Upper lobe of left lung (tissue), 6 donors: Measurements from ENCODE around the gene KRT3. TPM values are rescaled to one million over a fixed set of nuclear protein-coding genes. Genes with fewer than 3 reads are reported as not detected.
"Not testable (repeated sequence)": the region's sequence is repeated elsewhere in the genome, so short reads cannot be mapped to it uniquely, and the experiment has no call there.

ENCODE experiments used
- ATAC-seq, 2 donors: fragments of 200-7000 bp; cut with Tn5 transposase; one replicate each; pipeline ENCODE4 v1.9.1; 2022; ENCODE audit warnings: mild to moderate bottlenecking in 2 of 2, moderate library complexity in 2 of 2; ENCODE audit not compliant: low FRiP score in 2 of 2
- DNase-seq, 2 donors: peaks; one replicate each; pipeline ENCODE4 v3.0.0-alpha.2; 2019 to 2020
- H3K27ac ChIP-seq, 4 donors: fragments of 200-600 bp; sonication (generic); one replicate each; pipeline ENCODE4 v1.5.1; 2016 to 2019
- H3K27me3 ChIP-seq, 4 donors: fragments of 200-600 bp; sonication (generic); one replicate each; pipeline ENCODE4 v1.5.1; 2017 to 2019
- H3K36me3 ChIP-seq, 4 donors: fragments of 200-600 bp; sonication (generic); one replicate each; pipeline ENCODE4 v1.5.1; 2016 to 2019
- H3K4me1 ChIP-seq, 4 donors: fragments of 200-600 bp; sonication (generic); one replicate each; pipeline ENCODE4 v1.5.1; 2018 to 2019
- H3K4me3 ChIP-seq, 4 donors: fragments of 200-600 bp; sonication (generic); one replicate each; pipeline ENCODE4 v1.5.1; 2017 to 2019; ENCODE audit warnings: mild to moderate bottlenecking in 2 of 4, moderate library complexity in 1 of 4
- H3K9me3 ChIP-seq, 4 donors: fragments of 200-600 bp; sonication (generic); one replicate each; pipeline ENCODE4 v1.5.1; 2018 to 2019
- CTCF ChIP-seq, 6 experiments: fragments of 450-650 bp in 4 of 6; fragments of 200-600 bp in 2 of 6; sonication (generic) in 2 of 6; IDR thresholded peaks; one replicate each; pipeline ENCODE4 v1.5.1; 2016 to 2019; ENCODE audit warnings: antibody characterized with exemption in 6 of 6
- EP300 ChIP-seq, 4 donors: sonication (generic); formaldehyde crosslinking; IDR thresholded peaks; one replicate each; pipeline ENCODE4 v1.5.1; 2017; ENCODE audit warnings: antibody characterized with exemption in 4 of 4, control low read depth in 2 of 4
- POLR2A ChIP-seq, 4 donors: fragments of 450-650 bp; IDR thresholded peaks; one replicate each; pipeline ENCODE4 v1.5.1; 2016 to 2017; ENCODE audit warnings: antibody characterized with exemption in 4 of 4, mild to moderate bottlenecking in 2 of 4
- POLR2AphosphoS5 ChIP-seq, 2 donors: sonication (generic); formaldehyde crosslinking; IDR thresholded peaks; one replicate each; pipeline ENCODE4 v1.5.1; 2017; ENCODE audit warnings: antibody characterized with exemption in 2 of 2
- WGBS, 2 donors: methylation state at CpG; one replicate each; pipeline ENCODE4 v1.1.5; 2017 to 2018; 5-methylcytosine and 5-hydroxymethylcytosine counted together
- total RNA-seq, 6 donors: library from RNA; depleted of rRNA in 4 of 6; stranded (reverse); fragments of >200 nt in 4 of 6; gene quantifications; one replicate each; pipeline versions ENCODE4 v1.1.0 to v1.2.1, GENCODE V29; 2016 to 2021
- donor health status: DM: no; HTN: no; CAD: no; lungs with moderate emphysema.
- donor health status: DM: no; HTN: yes; CAD: no; lungs with severe emphysema.

The KRT3 gene
- total RNA-seq, 6 donors from 2014 or later = not detected

- H3K27me3 ChIP-seq = no peaks in the 10 kb centered on the region
- DNase-seq (no peak), ATAC-seq (no peak)
- H3K27ac ChIP-seq = no peak overlapping the region
- no peaks in the 10 kb centered on the region for H3K4me1 ChIP-seq
- no peaks in the 10 kb centered on the region for H3K36me3 ChIP-seq
- no peaks in the 10 kb centered on the region for H3K9me3 ChIP-seq
- TF ChIP-seq POLR2AphosphoS5 (IDR thresholded peaks at IDR 0.05) = no peak
- TF ChIP-seq POLR2A (IDR thresholded peaks at IDR 0.05) = no peak
- TF ChIP-seq EP300 (IDR thresholded peaks at IDR 0.05) = no peak
- TF ChIP-seq CTCF (IDR thresholded peaks at IDR 0.05) = no peak
- no peak overlapping the region for H3K4me3 ChIP-seq
Measured at GRCh38 chr12:52754135-52754534, 41.8 kb downstream of the KRT3 start.

- Histone ChIP-seq H3K36me3 (no peaks in the 10 kb centered on the region), H3K4me1 (no peaks in the 10 kb centered on the region), H3K27ac (no peak overlapping the region), H3K9me3 (no peaks in the 10 kb centered on the region), H3K27me3 (no peaks in the 10 kb centered on the region), H3K4me3 (no peak overlapping the region)
- DNase-seq = no peak
- WGBS, 2 donors = 78 to 89% methylated on average over 2 to 3 of the region's 3 CpGs
- no peak for ATAC-seq
- no peak for TF ChIP-seq EP300 (IDR thresholded peaks at IDR 0.05)
- no peak for TF ChIP-seq POLR2AphosphoS5 (IDR thresholded peaks at IDR 0.05)
- TF ChIP-seq POLR2A (IDR thresholded peaks at IDR 0.05) = no peak
Measured at GRCh38 chr12:52753283-52753682, 42.6 kb downstream of the KRT3 start.

GRCh38 chr12:52752516-52752915, 43.4 kb downstream of the KRT3 start:
- 75 to 83% methylated on average over 2 of the region's 2 CpGs for WGBS, 2 donors
- Histone ChIP-seq H3K27ac (no peak overlapping the region), H3K27me3 (no peaks in the 10 kb centered on the region)

GRCh38 chr12:52751795-52752194, 44.1 kb downstream of the KRT3 start:
- Histone ChIP-seq H3K36me3 (no peaks in the 10 kb centered on the region), H3K9me3 (no peaks in the 10 kb centered on the region), H3K4me3 (no peak overlapping the region), H3K27ac (no peak overlapping the region), H3K4me1 (no peaks in the 10 kb centered on the region), H3K27me3 (no peaks in the 10 kb centered on the region)
- ATAC-seq (no peak), DNase-seq (no peak)
- TF ChIP-seq EP300 (IDR thresholded peaks at IDR 0.05) (no peak), POLR2AphosphoS5 (IDR thresholded peaks at IDR 0.05) (no peak), POLR2A (IDR thresholded peaks at IDR 0.05) (no peak), CTCF (IDR thresholded peaks at IDR 0.05) (no peak)

More at GRCh38 chr12:52752516-52752915, 43.4 kb downstream of the KRT3 start:
- TF ChIP-seq POLR2AphosphoS5 (IDR thresholded peaks at IDR 0.05) (no peak), POLR2A (IDR thresholded peaks at IDR 0.05) (no peak), CTCF (IDR thresholded peaks at IDR 0.05) (no peak), EP300 (IDR thresholded peaks at IDR 0.05) (no peak)
- no peaks in the 10 kb centered on the region for H3K36me3 ChIP-seq
- ATAC-seq (no peak), DNase-seq (no peak)
- no peak overlapping the region for H3K4me3 ChIP-seq
- no peaks in the 10 kb centered on the region for H3K4me1 ChIP-seq
- H3K9me3 ChIP-seq = no peaks in the 10 kb centered on the region

GRCh38 chr12:52750532-52750931, 45.4 kb downstream of the KRT3 start:
- not testable (repeated sequence) for H3K4me3 ChIP-seq, H3K4me1 ChIP-seq, ATAC-seq, H3K9me3 ChIP-seq, H3K27me3 ChIP-seq, H3K36me3 ChIP-seq, DNase-seq, H3K27ac ChIP-seq
- WGBS, 2 donors = 46 to 57% methylated on average over 3 of the region's 3 CpGs

- no peak overlapping the region for H3K27ac ChIP-seq
- no peak for TF ChIP-seq POLR2AphosphoS5 (IDR thresholded peaks at IDR 0.05)
- no peak for TF ChIP-seq EP300 (IDR thresholded peaks at IDR 0.05)
- no peak for TF ChIP-seq CTCF (IDR thresholded peaks at IDR 0.05)
- no peak for TF ChIP-seq POLR2A (IDR thresholded peaks at IDR 0.05)
- ATAC-seq (no peak), DNase-seq (no peak)
- WGBS, 2 donors = 75 to 91% methylated on average over 3 of the region's 3 CpGs
- no peaks in the 10 kb centered on the region for H3K27me3 ChIP-seq
- H3K9me3 ChIP-seq = no peaks in the 10 kb centered on the region
- H3K4me3 ChIP-seq = no peak overlapping the region
- no peaks in the 10 kb centered on the region for H3K36me3 ChIP-seq
- no peaks in the 10 kb centered on the region for H3K4me1 ChIP-seq
Measured at GRCh38 chr12:52749827-52750226, 46.1 kb downstream of the KRT3 start.
